Measurements from ENCODE around the gene PROP1.
"Not testable (repeated sequence)": the region's sequence is repeated elsewhere in the genome, so short reads cannot be mapped to it uniquely, and the experiment has no call there.

PROP1 gene

DNA sequence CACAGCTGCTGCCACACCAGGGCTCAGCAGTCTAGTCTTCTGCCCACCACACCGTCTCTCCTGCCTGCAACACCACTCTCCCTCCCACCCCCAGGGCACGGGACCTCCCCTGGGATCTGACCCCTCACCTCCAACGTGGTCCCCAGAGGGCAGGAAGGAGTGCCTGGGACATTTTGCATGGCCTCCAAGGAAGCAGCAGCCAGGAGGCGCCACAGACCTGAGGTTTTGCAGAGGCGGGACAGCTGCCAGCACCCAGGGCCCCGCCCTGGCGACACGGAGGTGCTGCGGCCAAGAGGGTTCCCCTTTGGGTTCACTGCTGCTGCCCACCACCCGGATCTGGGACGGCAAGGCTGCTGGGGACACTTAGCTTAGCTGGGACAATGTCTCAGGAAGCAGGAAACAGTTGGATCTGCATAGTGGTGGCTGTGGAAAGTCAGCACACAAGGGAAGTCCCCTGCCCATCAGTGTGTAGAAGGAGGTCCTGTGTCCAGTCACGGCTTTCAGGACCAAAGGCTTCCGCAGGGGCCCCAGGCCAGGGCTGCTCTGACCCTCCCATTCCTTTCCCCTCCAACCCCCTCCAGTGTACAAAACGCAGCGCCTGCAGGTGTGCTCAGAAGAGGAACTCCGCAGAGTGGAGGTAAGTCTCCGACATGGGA lies 13.8 kb downstream of the PROP1 start:
- no peak for DNase-seq

DNA sequence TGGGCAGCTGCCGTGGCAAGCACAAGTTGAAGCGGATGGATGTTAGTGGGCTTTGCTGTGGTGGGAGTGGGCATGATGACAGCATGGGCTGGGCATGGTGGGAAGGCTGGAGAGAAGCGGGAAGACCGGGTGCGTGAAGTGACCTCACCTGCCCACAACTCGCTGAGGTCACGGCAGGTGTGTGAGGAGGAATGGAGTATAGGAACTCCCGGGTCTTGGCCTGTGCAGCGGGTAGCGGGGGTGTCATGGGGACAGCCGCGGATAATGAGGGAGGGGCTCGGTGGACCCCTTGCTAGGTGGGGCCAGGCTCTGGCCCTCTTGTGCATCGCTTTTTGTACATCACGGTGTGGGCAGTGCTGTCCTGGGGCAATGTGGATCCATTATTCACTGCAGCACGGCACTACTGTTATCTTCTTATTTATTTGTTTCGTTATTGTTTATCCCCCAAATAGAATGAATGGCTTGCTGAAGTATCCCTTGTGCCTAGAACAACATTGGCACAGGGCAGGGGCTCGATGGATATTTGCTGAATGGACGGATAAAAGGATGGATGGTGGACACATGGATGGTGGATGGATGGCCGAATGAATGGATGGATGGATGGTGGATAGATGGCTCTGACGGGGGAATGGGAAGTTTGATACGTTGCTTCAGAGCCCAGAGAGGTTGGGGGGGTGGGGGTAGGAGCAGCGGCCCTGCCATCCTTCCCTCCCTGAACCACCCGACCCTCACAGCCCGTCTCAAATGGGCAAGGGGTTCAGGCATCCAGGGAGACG lies 14.6 kb downstream of the PROP1 start:
- DNase-seq, result no peak

DNA sequence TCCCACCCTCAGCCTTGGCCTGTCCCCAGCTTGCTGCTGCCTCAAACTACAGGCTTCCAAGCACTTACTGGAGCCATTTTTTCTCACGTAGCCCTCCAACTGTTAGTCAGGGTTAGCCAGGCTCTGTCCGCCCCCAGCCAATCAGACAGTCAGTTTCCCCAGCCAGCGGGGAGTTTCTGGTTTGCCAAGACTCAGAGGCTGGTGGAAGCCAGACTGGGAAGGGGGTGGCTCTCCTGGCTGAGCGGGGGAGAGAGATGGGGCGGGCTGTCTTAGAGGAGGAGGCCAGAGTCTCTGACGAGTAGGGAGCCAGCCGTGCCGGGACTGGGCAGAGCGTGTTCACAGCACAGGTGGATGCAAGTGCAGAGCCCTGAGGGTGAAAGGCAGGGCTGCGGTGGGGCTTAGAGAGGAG lies 15.3 kb downstream of the PROP1 start:
- DNase-seq, result no peak

DNA sequence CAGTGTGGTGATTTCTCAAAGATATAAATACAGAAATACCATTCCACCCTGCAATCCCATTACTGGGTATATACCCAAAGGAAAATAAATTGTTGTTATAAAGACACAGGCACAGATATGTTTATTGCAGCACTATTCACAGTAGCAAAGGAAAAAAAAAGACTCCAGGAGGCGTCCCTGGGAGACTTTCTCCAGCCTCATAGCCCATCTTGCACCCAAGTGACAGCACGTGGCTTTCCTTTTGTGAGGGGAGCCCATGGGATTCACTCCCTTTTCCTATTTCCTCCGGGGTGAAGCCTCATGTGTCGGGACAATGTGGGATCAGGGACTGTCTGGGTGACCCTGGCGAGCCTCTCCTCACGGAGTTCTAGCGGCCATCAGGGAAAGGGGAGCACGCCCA lies 18.4 kb downstream of the PROP1 start:
- not testable (repeated sequence) for DNase-seq

DNA sequence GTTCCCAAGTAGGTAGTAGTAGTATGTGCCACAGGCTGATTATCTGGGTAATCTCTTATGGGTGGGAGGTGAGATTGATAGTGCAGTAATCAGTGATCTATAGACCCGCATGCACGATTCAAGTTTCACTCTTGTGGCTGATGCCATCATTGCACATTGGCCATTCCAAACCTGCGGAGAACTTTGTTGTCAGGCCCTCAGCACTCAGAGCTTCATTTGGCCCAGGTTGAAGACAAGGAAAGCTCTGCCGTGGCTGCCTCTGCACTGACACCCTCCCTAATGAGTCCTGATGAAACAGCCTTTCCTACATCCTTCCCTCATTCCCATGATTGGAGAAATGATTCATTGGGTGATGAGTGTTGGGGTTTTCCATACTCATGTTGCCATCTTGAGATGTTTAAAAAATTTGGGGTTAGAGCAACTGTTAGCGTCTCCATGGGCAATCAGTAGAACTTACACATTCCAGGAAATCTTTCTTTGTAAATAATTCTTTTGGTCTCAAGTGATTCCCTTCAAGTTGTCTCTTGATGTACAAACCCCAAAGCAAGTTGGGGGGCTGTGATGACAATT lies 22.9 kb downstream of the PROP1 start:
- no peak for DNase-seq

DNA sequence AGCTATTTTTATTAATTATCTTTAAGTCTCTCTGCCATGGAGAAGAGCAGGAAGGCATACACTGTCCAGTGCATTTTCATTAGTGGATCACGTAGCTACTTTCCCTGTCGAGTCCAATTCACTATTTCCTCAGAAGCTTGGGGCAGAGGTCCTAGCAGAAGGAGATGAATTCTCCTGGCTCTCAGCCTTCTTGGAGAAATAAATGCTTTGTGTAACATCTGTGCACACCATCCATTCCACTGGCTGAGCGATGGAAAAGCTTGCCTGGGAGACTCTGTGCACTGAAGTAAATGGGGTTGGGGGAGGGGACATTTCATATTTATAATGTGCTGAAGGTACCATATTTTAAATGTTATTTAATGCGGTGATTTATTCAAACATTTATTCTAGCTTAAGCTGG lies 23.4 kb downstream of the PROP1 start:
- no peak for DNase-seq

DNA sequence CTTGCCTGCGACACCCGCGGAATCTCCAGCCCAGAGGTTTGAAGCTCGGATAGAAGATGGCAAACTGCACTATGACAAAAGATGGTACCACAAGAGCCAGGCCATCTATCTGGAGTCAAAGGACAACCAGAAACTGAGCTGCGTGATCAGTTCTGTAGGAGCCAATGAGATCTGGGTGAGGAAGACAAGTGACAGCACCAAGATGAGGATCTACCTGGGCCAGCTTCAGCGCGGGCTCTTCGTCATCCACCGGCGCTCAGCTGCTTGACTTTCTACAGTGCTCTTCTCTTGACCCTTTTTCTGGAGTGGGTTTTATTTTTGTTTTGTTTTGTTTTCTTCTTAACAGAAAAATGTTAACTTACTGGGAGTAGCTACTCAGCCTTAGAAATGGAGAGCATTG lies 24.0 kb downstream of the PROP1 start:
- DNase-seq, result not testable (repeated sequence)

DNA sequence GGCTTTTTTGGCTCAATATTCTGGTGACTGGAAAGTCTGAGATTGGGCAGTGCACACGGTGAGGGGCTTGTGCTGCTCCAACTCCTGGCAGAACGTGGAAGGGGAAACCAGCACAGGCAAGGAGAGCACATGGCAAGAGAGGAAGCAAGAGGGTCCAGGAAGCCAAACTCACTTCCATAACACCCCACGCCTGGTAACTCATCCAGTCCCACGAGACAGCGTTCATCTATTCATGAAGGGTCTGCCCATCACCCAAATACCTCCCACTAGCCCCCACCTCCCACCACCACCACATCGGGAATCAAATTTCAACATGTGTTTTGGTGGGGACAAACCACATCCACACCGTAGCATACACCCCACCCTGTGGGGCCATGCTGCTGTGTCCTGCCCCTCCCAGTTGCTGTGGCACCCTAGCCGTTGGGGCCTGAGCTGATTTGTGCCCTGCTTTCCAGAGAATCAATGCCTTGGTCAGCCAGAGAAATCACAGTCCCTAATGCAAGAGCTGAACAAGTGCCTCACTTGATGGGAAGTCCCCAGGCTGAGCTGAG lies 27.3 kb downstream of the PROP1 start:
- no peak for DNase-seq

DNA sequence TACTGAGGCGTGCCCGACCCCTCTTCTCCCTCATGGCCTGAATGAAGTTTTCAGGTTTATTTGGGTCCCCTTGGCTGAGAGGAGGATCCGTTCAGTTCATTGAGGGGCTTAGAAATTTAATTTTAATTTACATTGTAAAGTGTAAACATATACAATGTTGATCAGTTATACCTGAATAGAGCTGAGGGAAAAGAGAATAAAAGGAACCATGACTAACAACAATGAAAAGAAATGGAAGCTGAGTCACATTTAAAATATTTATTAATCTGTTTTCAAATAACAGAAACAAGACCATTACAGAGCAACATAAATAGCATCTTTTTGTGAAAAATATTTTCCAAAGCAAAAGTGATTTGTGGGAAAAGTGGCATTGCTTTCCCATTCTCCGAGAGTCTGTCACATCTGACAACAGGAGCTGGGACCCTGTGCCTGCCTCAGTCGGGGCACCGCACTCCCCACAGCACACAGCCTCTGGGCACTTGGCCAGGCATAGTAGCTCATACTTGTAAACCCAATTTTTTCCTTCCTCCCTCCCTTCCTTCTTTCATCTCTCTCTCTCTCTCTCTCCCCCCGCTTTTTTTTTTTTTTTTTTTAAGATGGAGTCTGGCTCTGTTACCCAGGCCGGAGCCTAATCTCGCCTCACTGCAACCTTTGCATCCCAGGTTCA lies 28.7 kb downstream of the PROP1 start:
- DNase-seq, result no peak

DNA sequence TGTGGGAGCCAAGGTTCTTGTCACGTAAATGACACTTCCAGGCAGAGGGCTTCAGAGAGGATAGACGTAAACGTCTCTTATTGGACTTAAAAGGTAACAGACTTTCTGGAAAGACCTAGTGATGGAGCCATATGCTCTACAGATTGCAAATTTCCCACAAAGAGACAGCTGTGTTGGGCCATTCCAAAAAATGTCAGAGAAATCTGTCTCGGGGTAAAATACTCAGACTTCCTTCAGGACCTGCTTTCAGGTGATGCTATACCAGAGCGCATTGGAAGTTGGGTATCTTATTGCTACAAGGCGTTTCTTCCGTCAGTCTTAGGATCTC lies 29.2 kb downstream of the PROP1 start:
- DNase-seq, result no peak

DNA sequence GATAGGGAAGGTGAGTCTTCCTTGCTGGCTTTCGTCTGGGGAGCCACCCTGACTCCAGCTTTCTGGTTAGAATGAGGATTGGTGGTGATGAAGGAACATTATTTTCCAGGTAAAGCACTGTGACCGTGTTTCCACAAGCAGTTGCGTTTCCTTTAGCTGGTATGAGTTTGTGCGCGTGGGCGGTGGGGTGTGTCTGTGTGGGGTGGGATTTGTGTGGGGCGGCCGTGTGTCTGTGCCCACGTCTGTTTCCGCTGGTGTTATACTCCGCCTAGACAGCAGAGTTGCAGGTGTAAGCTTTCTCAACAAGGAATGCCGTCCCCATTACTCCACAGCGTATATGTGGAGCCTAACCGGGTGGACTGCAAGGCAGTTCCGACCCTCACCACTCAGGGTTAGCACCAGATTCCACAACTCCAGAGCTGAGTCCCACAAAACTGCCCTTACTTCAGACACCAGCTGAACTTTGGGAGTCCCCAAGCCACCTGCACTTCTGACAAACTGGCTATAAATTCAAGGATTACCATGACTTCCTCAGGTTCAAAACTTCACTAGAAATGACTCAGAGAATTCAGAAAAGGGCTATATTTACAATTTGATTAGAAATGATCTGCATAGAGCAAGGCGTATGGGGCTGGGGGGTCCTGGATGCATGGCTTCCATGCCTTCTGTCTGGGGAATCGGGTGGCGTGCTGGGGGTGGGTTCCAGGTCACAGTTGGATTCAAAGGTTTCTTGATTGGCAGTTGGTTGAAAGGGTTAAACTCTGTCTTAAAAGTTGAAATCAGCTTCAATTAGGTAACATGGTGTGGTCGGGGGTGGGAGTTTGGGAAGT lies 29.8 kb downstream of the PROP1 start:
- DNase-seq, result no peak

DNA sequence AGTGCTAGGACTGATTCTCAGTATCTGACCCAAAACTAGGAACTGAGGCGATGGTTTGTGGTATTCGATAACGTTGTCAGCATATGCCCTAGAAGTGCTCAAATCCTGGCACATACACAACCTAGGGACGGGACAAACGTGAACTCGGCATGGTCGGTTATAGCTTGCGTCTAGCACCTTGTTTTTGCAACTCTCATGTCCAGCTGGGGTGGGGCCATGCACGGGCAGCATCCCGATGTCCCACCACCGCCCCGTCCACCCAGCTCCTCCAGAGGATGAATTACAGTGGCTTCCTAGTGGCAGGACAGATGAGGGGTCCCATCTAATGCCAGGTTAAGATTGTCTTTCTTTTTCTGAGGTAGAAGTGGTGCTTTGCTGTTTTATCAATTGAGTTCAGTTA lies 31.6 kb downstream of the PROP1 start:
- DNase-seq, result no peak

DNA sequence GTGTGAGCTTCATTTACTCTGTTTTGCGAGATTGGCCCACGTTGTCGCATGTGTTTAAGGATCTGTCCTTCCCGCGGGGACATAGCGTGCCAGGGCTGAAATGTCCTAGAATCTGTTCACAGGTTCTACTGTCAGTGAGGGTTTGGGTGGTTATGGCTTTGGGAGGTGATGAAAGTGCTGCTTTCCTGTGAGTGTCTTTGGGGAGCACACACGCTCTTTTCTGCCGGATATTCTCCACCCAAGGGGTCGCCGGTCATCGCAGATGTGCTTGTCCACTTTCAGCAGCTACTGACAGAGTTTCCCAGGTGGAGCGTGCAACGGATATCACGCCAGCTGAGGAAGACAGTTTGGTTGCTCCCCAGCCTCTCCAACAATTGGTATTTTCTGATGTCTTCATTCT lies 32.1 kb downstream of the PROP1 start:
- DNase-seq, result no peak

DNA sequence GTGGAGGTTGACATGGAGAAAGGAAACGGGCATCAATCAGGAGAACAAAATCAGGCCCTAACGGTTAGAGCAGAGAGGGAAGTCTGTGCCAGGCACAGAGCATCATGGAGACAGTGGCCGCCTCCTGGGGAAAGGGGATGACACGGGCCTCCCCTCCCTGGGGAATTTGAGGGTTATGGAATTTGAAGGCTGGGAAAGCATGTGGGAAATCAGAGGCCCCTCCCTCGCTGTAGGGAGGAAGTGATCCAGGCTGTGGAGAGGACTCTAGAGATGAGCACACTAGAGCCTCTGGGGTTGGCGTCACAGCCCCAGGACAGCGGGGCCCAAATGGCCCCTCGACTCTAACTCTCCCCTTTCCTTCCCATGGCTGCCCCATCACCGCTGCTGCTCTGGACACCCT lies 36.7 kb downstream of the PROP1 start:
- no peak for DNase-seq

DNA sequence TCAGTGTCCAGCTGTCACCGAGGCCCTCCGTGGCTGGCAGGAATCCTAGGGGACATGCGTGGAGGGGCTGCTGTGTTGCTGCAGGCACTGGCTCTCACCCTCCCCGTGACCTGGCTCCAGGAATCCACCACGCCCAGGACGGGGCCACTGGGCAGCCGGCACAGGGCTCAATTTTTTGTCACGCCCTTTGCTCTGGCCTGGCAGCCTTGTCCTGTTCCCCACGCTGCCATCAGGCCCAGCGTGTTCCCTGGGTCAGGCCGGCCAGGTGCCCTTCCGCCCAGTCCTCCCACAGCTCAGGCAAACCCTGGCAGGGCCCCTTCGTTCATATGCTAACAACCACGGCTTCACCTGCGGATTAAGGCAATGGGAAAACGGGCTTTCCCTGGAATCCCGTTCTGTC lies 37.3 kb downstream of the PROP1 start:
- no peak for DNase-seq

DNA sequence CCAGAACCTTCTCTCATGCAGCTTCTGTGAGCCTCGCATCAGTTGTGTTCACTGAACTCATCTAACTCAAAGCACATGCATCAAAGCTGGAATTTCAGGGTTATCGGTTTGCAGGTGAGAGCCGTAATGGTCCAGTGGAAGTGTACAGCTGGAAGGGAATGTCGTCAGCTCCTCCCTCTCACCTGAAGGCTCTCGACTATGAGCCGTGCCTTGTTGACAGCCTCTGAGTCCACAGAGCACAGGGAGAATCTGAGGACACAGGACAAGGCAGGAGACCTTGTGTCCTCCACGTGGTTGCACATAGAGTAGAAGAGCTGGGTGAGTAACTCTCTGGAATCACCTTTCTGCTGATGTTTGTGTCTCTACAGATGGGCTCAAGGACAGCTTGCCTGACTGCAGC lies 38.8 kb downstream of the PROP1 start:
- peak; percentile 76 for DNase-seq

DNA sequence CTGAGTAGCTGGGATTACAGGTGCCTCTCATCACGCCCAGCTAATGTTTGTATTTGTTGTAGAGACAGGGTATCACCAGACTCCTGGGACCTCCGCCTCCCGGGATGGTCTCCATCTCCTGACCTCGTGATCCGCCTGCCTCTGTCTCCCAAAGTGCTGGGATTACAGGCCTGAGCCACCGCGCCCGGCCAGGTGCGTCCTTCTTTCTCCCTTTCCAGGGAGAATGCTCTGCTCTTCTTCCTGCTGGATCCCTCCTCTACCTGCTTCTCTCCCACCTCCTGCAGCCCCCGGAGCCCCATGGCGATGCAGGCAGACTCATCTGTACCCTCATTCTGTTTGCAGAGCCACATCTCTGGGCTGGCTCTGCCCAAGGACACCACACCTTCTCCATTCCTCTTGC lies 42.9 kb downstream of the PROP1 start:
- DNase-seq, result not testable (repeated sequence)

DNA sequence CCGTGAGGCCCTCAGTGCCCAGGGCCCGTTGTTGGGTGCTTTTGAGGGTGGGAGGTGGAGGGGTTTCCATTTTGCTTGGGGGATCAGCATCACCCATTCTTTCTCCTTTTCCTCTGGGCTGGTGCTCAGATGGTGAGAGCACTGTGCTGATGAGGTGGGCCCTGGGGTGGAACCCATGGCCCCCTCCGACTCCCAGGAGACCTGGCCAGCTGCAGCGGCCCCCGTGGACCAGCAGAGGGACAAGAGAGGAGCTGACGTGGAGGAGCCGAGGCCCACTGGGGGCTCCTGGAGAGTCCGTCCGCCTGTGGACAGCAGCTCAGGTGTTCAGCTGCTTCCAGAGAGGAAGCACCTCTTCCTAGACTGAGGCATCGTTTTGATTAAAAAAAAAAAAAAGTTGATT lies 46.4 kb downstream of the PROP1 start:
- not testable (repeated sequence) for DNase-seq

DNA sequence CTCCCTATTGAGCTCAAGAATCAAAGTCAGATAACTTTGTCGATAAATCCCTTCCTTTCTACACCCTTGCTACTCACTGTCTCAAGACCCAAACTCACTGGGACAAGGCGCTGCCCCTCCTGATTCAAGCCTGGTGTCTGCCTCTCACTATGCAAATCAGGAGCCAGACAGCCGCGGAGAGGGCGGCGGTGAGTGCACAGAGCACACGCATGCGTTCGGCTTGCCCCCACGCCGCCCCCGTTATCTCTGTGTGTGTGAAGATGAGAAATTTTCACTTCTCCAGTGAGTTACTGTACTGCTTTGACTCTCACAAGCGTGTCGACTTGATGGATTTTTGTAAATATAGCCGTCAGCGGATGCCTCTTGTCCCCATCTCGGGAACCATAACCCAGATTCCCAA lies 47.0 kb downstream of the PROP1 start:
- not testable (repeated sequence) for DNase-seq

DNA sequence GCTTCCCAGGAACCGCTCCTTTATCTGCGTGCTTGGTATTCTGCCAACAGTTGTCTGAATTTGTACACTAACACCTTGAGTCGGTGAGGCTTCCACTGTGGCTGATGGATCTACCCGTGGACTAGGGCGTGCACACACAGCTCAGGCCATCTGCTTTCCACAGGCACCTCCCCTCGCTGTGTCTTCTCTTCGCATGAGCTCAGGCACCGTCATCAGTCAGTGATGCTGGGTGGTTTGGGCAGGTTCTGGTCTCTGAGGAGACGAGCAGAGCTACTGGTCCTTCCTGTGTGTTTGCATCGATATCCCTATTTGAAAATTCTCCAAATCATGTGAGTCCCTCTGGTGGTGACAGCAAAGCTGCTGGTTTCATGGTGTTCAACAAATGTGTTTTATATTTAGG lies 48.1 kb downstream of the PROP1 start:
- DNase-seq, result peak; percentile 65

DNA sequence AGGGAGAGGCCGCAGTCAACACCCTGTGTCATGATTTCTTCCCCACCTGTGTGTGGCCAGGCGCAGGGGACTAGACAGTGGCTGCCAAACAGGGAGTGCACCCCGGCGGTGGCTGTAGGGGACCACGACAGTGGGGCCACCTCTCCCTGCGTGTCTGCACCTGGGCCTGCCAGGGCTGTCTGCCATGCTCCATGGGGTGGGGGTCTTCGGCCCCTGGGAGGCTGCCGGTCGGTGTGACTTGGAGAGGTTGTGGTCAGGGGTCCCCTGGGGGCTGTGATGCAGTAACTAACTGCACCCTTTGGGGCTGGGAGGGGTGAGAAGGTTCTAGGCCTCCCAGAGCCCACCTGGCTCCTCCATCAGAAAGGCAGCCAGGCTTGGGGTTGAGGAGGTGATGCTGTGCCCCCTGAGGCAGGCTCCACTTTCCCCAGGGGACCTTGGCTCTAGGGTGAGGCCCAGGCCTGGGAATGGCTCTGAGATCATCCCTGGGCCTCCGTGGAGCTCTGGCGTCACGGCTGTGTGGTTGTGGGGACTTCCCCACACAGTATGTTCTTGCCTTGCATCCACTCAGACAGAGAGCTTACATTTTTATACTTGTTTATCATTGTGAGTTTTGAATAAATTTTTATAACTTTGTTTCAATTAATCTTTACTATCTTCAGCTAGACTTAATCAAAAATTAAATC lies 50.3 kb downstream of the PROP1 start:
- not testable (repeated sequence) for DNase-seq

DNA sequence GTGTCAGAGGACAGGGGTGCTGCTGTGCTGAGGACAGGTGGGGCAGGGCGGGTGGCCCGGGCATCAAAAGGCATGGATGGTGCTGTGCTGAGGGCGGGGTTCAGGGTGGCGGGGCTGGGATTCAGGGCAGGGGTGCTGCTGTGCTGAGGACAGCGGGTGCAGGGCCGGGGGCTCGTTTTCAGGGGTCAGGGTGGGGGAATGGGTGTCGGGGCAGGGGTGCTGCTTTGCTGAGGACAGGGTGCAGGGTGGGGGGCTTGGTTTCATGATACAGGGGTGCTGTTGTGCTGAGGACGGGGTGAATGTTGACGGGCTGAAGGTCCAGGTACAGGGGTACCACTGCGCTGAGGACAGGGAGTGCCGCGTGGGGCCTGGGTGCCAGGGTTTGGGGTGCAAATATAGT lies 50.9 kb downstream of the PROP1 start:
- not testable (repeated sequence) for DNase-seq

Measured in DMS79 (cell line).